GM19238 (cell line): ENCODE results near the gene DRD1.
"Not testable (repeated sequence)": the region's sequence is repeated elsewhere in the genome, so short reads cannot be mapped to it uniquely, and the experiment has no call there.

Experiments used
- DNase-seq: peaks from one replicate; pipeline ENCODE4 v3.0.0; 2011; ENCODE audit warnings: low spot score; ENCODE audit not compliant: insufficient read length

The DRD1 gene

DNA sequence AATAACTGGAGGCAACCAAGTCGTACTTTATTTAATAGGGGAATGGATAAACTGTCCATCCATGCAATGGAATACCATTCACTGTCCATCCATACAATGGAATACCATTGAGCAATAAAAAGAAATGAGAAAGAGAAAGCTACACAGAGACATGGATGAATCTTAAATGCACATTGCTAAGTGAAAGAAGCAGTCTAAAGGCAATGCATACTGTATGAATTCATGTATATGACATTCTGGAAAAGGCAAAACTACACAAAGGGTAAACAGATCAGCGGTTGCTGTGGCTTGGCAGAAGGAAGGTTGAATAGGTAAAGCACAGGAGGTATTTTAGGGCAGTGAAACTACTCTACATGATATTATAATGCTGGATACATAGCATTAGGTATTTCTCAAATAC, 16.2 kb downstream of the DRD1 start:
- DNase-seq: no peak

GRCh38 chr5:175424594-175424993, 19.4 kb downstream of the DRD1 start:
- DNase-seq: not testable (repeated sequence)

- no peak for DNase-seq
These were observed 21.9 kb downstream of the DRD1 start for GRCh38 chr5:175422058-175422457.

- no peak for DNase-seq
These were observed 23.6 kb downstream of the DRD1 start for GRCh38 chr5:175420383-175420782.

- DNase-seq: no peak
These were observed 25.7 kb downstream of the DRD1 start for GRCh38 chr5:175418251-175418650.

DNA sequence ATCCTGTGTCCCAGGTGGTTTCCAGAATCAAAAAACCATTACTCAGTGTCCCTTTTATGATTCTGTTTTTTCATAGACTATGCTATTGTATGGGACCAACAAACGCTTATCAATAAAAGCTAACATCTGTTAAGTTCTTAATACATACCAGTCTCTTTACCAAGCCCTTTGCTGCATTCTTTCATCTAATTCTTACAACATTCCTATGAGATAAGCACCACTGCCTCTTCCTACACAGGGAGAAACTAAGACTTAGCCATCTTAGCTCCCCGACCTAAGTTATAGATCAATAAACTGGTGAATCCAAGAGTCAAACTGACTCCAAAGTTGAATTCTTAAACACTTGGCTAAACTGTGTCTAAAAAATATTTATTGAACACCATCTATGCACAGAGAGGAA, 26.6 kb downstream of the DRD1 start:
- DNase-seq: no peak

GRCh38 chr5:175415303-175415702, 28.7 kb downstream of the DRD1 start:
- no peak for DNase-seq

GRCh38 chr5:175410926-175411325, 33.1 kb downstream of the DRD1 start:
- DNase-seq: no peak

GRCh38 chr5:175406300-175406699, 37.7 kb downstream of the DRD1 start:
- no peak for DNase-seq

DNA sequence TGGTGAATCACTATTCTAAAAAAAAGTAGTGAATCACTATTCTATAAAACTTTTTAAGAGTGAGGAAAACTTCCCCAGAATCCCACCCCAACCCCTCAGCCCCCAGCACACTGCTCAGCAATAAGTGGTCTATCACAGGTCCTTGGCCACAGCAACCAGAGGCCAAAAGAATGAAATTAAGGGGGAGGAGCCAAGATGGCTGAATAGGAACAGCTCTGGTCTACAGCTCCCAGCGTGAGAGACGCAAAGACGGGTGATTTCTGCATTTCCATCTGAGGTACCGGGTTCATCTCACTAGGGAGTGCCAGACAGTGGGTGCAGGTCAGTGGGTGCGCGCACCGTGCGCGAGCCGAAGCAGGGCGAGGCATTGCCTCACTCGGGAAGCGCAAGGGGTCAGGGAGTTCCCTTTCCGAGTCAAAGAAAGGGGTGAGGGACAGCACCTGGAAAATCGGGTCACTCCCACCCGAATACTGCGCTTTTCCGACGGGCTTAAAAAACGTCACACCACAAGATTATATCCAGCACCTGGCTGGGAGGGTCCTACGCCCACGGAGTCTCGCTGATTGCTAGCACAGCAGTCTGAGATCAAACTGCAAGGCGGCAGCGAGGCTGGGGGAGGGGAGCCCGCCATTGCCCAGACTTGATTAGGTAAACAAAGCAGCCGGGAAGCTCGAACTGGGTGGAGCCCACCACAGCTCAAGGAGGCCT, 46.2 kb downstream of the DRD1 start:
- DNase-seq: not testable (repeated sequence)

DNA sequence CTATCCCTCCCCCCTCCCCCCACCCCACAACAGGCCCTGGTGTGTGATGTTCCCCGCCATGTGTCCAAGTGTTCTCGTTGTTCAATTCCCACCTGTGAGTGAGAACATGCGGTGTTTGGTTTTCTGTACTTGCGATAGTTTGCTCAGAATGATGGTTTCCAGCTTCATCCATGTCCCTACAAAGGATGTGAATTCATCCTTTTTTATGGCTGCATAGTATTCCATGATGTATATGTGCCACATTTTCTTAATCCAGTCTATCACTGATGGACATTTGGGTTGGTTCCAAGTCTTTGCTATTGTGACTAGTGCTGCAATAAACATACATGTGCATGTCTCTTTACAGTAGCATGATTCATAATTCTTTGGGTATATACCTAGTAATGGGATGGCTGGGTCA, 48.6 kb downstream of the DRD1 start:
- DNase-seq: not testable (repeated sequence)

GRCh38 chr5:175394601-175395000, 49.4 kb downstream of the DRD1 start:
- DNase-seq: no peak

GRCh38 chr5:175393897-175394296, 50.1 kb downstream of the DRD1 start:
- no peak for DNase-seq

DNA sequence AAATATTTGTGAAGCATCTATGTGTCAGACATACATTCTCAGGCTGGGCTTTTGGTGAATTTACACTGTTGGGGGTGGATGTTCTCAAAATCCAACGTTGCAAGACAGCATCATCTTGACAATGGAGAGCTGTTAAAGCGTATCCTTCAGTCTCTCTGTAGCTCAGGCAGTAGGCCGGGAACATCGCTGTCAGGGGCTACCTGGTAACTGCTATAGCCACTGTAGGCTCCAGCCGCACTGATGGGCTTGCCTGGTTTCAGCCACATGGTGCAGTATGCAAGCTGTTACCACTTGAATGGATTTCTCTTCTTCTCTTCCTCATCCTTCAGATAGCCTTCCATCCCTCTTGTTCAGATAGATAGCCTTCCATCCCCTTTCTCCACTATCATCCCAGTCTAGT, 51.7 kb downstream of the DRD1 start:
- DNase-seq: no peak

DNA sequence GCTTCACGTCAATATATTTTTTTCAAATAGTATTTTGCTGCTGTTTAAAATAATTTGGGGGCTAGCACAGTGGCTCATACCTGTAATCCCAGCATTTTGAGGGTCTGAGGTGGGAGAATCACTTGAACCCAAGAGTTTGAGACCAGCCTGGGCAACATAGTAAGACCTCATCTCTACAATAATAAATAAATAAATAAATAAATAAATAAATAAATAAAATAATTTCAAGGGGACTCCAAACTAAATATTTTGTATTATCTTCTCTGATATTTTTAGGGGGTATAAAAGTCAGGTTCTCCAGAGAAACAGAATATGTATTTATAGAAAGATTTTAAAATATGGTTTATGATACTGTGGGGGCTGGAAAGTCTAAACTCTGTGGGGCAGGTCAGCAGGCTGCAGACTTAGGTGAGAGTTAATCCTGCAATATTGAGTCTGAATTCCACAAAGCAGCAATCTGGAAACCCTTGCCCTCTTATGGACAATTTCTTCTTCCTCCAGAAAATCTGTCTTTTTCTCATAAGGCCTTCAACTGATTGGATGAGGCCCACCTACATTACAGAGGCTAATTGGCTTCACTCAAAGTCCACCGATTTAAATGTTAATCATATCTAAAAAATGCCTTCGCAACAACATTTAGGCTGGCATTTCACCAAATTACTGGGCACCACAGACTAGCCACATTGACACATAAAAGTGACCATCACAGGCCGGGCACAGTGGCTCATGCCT, 53.5 kb downstream of the DRD1 start:
- no peak for DNase-seq
